Activated CD4-positive, alpha-beta memory T cell treated with anti-CD3 and anti-CD28 coated beads for 36 hours (primary cell): ENCODE results near the gene DUOX1. TPM values are rescaled to one million over a fixed set of nuclear protein-coding genes. Genes with fewer than 3 reads are reported as not detected.

Source experiments
- CTCF ChIA-PET: fragments of 350-600 bp; sonication (Branson Sonifier 250); formaldehyde crosslinking; loops from one replicate; lab custom pipeline; 2021; ENCODE audit warnings: antibody characterized with exemption, inconsistent platforms; lab: Charles Lee
- POLR2A ChIA-PET: fragments of 350-600 bp; sonication (Branson Sonifier 250); formaldehyde crosslinking; loops from one replicate; lab custom pipeline; 2021; ENCODE audit warnings: antibody characterized with exemption; lab: Charles Lee
- DNase-seq: peaks from one replicate; pipeline ENCODE4 v3.0.0-alpha.2; 2020
- H3K27ac Mint-ChIP-seq: one replicate; pipeline ENCODE4 v1.8.0; 2021; ENCODE audit warnings: mixed read lengths
- H3K27me3 Mint-ChIP-seq: one replicate; pipeline ENCODE4 v1.8.0; 2021; ENCODE audit warnings: mixed read lengths
- H3K36me3 Mint-ChIP-seq: one replicate; pipeline ENCODE4 v1.8.0; 2021; ENCODE audit warnings: mixed read lengths
- H3K4me1 Mint-ChIP-seq: one replicate; pipeline ENCODE4 v1.8.0; 2021; ENCODE audit warnings: low read depth, mixed read lengths
- H3K4me3 Mint-ChIP-seq: one replicate; pipeline ENCODE4 v1.8.0; 2021; ENCODE audit warnings: mild to moderate bottlenecking, mixed read lengths
- H3K9me3 Mint-ChIP-seq: one replicate; pipeline ENCODE4 v1.8.0; 2021; ENCODE audit warnings: mixed read lengths
- intact Hi-C: fragments of 100-400 bp; cut with micrococcal nuclease; formaldehyde crosslinking; loops from one replicate; pipeline ENCODE4 v1.15.1; 2023
- total RNA-seq, 2 experiments: library from RNA; stranded (reverse); gene quantifications; one replicate each; pipeline ENCODE4 v1.2.3, GENCODE V29; 2021

DUOX1 gene
- total RNA-seq, 2 experiments from 2014 or later: 0.51 to 0.74 TPM

GRCh38 chr15:45166834-45167630 is 37.2 kb downstream of the DUOX1 start:
- intact Hi-C loops: loop anchor here (1.0 to 2.0 kb wide), 4 partner anchors 21 to 235 kb away; a partner anchor contains a TSS
- Mint-ChIP-seq H3K4me1 (peaks cover 13% of the 10 kb centered on the region), H3K27ac (peak overlapping the region; percentile 77), H3K27me3 (no peaks in the 10 kb centered on the region), H3K9me3 (no peaks in the 10 kb centered on the region), H3K36me3 (no peaks in the 10 kb centered on the region), H3K4me3 (peak overlapping the region; percentile 62)
- ChIA-PET POLR2A (interaction anchor here (0.6 to 1.9 kb wide), 5 partner anchors 13 to 234 kb away, joined by 3 to 9 read pairs (median 5); no protein-coding TSS in a partner anchor), CTCF (interaction anchor here (0.6 to 2.7 kb wide), 15 partner anchors 11 to 288 kb away, joined by 3 to 22 read pairs (median 5); a partner anchor contains a TSS)
- peak; percentile 92 for DNase-seq

GRCh38 chr15:45167631-45168205 is 37.9 kb downstream of the DUOX1 start:
- intact Hi-C loops: loop anchor here (1.0 to 2.0 kb wide), 4 partner anchors 21 to 235 kb away; a partner anchor contains a TSS
- Mint-ChIP-seq H3K4me3 (peak overlapping the region; percentile 62), H3K4me1 (peaks cover 13% of the 10 kb centered on the region), H3K9me3 (no peaks in the 10 kb centered on the region), H3K27ac (peak overlapping the region; percentile 77), H3K27me3 (no peaks in the 10 kb centered on the region), H3K36me3 (no peaks in the 10 kb centered on the region)
- ChIA-PET POLR2A (interaction anchor here (0.6 to 1.9 kb wide), 5 partner anchors 12 to 233 kb away, joined by 3 to 9 read pairs (median 5); no protein-coding TSS in a partner anchor), CTCF (interaction anchor here (0.6 to 2.7 kb wide), 17 partner anchors 12 to 420 kb away, joined by 3 to 22 read pairs (median 5); a partner anchor contains a TSS)
- no peak for DNase-seq

GRCh38 chr15:45168286-45168685 is 38.5 kb downstream of the DUOX1 start:
- no peak overlapping the region for H3K4me3 Mint-ChIP-seq
- H3K9me3 Mint-ChIP-seq: no peaks in the 10 kb centered on the region
- DNase-seq: no peak
- CTCF ChIA-PET: interaction anchor here (0.6 to 2.7 kb wide), 16 partner anchors 10 to 420 kb away, joined by 3 to 22 read pairs (median 4); a partner anchor contains a TSS
- no peak overlapping the region for H3K27ac Mint-ChIP-seq
- H3K36me3 Mint-ChIP-seq: peaks cover 3% of the 10 kb centered on the region
- POLR2A ChIA-PET: interaction anchor here (1.4 to 1.9 kb wide), 3 partner anchors 12 to 30 kb away, joined by 5 to 9 read pairs (median 5); no protein-coding TSS in a partner anchor
- H3K4me1 Mint-ChIP-seq: peaks cover 13% of the 10 kb centered on the region
- H3K27me3 Mint-ChIP-seq: no peaks in the 10 kb centered on the region
- intact Hi-C loops: no loop called here

GRCh38 chr15:45168751-45169551 is 39.2 kb downstream of the DUOX1 start:
- no peaks in the 10 kb centered on the region for H3K27me3 Mint-ChIP-seq
- H3K9me3 Mint-ChIP-seq: no peaks in the 10 kb centered on the region
- H3K4me3 Mint-ChIP-seq: no peak overlapping the region
- peaks cover 13% of the 10 kb centered on the region for H3K4me1 Mint-ChIP-seq
- ChIA-PET POLR2A (interaction anchor here (1.5 kb wide), 1 partner anchor 17 kb away, joined by 3 read pairs; no protein-coding TSS in a partner anchor), CTCF (interaction anchor here (0.6 to 2.7 kb wide), 11 partner anchors 8 to 230 kb away, joined by 3 to 22 read pairs (median 4); no protein-coding TSS in a partner anchor)
- intact Hi-C loops: no loop called here
- H3K36me3 Mint-ChIP-seq: peaks cover 3% of the 10 kb centered on the region
- no peak overlapping the region for H3K27ac Mint-ChIP-seq
- no peak for DNase-seq

GRCh38 chr15:45169608-45170480 is 40.0 kb downstream of the DUOX1 start:
- Mint-ChIP-seq H3K27ac (no peak overlapping the region), H3K27me3 (no peaks in the 10 kb centered on the region), H3K36me3 (peaks cover 3% of the 10 kb centered on the region), H3K4me3 (no peak overlapping the region), H3K4me1 (peaks cover 13% of the 10 kb centered on the region), H3K9me3 (no peaks in the 10 kb centered on the region)
- ChIA-PET CTCF (interaction anchor here (1.0 to 2.7 kb wide), 4 partner anchors 9 to 229 kb away, joined by 3 to 12 read pairs (median 4); no protein-coding TSS in a partner anchor), POLR2A (interaction anchor here (1.5 kb wide), 1 partner anchor 16 kb away, joined by 3 read pairs; no protein-coding TSS in a partner anchor)
- DNase-seq: no peak
- intact Hi-C loops: no loop called here

- H3K27ac Mint-ChIP-seq: no peak overlapping the region
- intact Hi-C loops: no loop called here
- ChIA-PET POLR2A (interaction anchor here (1.1 kb wide), 1 partner anchor 26 kb away, joined by 3 read pairs; no protein-coding TSS in a partner anchor), CTCF (interaction anchor here (0.8 to 1.1 kb wide), 2 partner anchors 9 to 54 kb away, joined by 3 to 6 read pairs; no protein-coding TSS in a partner anchor)
- no peak for DNase-seq
- no peaks in the 10 kb centered on the region for H3K27me3 Mint-ChIP-seq
- H3K4me3 Mint-ChIP-seq: no peak overlapping the region
- no peaks in the 10 kb centered on the region for H3K4me1 Mint-ChIP-seq
- H3K9me3 Mint-ChIP-seq: no peaks in the 10 kb centered on the region
- H3K36me3 Mint-ChIP-seq: peaks cover 3% of the 10 kb centered on the region
These were observed 42.1 kb downstream of the DUOX1 start for GRCh38 chr15:45171912-45172311.

- intact Hi-C loops: no loop called here
- Mint-ChIP-seq H3K4me3 (no peak overlapping the region), H3K36me3 (peaks cover 3% of the 10 kb centered on the region), H3K4me1 (no peaks in the 10 kb centered on the region), H3K27ac (no peak overlapping the region), H3K9me3 (no peaks in the 10 kb centered on the region), H3K27me3 (no peaks in the 10 kb centered on the region)
- POLR2A ChIA-PET: no interaction called here
- CTCF ChIA-PET: interaction anchor here (1.7 kb wide), 1 partner anchor 11 kb away, joined by 4 read pairs; no protein-coding TSS in a partner anchor
- DNase-seq: no peak
These were observed 44.3 kb downstream of the DUOX1 start for GRCh38 chr15:45174069-45174468.

GRCh38 chr15:45174577-45174976 is 44.8 kb downstream of the DUOX1 start:
- Mint-ChIP-seq H3K27ac (no peak overlapping the region), H3K27me3 (no peaks in the 10 kb centered on the region), H3K36me3 (peaks cover 3% of the 10 kb centered on the region), H3K9me3 (no peaks in the 10 kb centered on the region), H3K4me3 (no peak overlapping the region), H3K4me1 (no peaks in the 10 kb centered on the region)
- intact Hi-C loops: no loop called here
- ChIA-PET CTCF (interaction anchor here (1.7 kb wide), 1 partner anchor 11 kb away, joined by 4 read pairs; no protein-coding TSS in a partner anchor), POLR2A (no interaction called here)
- no peak for DNase-seq

GRCh38 chr15:45177285-45177684 is 47.5 kb downstream of the DUOX1 start:
- DNase-seq: no peak
- Mint-ChIP-seq H3K27me3 (no peaks in the 10 kb centered on the region), H3K27ac (no peak overlapping the region), H3K9me3 (no peaks in the 10 kb centered on the region), H3K36me3 (peaks cover 3% of the 10 kb centered on the region), H3K4me1 (peaks cover 8% of the 10 kb centered on the region), H3K4me3 (no peak overlapping the region)
- intact Hi-C loops: no loop called here
- CTCF ChIA-PET: interaction anchor here (0.6 to 1.4 kb wide), 6 partner anchors 10 to 59 kb away, joined by 3 to 6 read pairs (median 4); no protein-coding TSS in a partner anchor
- POLR2A ChIA-PET: interaction anchor here (1.7 kb wide), 1 partner anchor 10 kb away, joined by 6 read pairs; the partner anchor contains the start of gene SHF

GRCh38 chr15:45179221-45179985 is 49.6 kb downstream of the DUOX1 start:
- Mint-ChIP-seq H3K27ac (no peak overlapping the region), H3K27me3 (no peaks in the 10 kb centered on the region), H3K4me3 (no peak overlapping the region), H3K36me3 (no peaks in the 10 kb centered on the region), H3K4me1 (peaks cover 13% of the 10 kb centered on the region), H3K9me3 (no peaks in the 10 kb centered on the region)
- CTCF ChIA-PET: interaction anchor here (0.6 to 3.6 kb wide), 13 partner anchors 12 to 426 kb away, joined by 3 to 22 read pairs (median 3); a partner anchor contains a TSS
- intact Hi-C loops: no loop called here
- POLR2A ChIA-PET: interaction anchor here (2.1 kb wide), 1 partner anchor 12 kb away, joined by 5 read pairs; no protein-coding TSS in a partner anchor
- peak; percentile 63 for DNase-seq
